Activated CD8-positive, alpha-beta memory T cell treated with anti-CD3 and anti-CD28 coated beads for 36 hours (primary cell): ENCODE results near the gene THOC3. TPM values are rescaled to one million over a fixed set of nuclear protein-coding genes. Genes with fewer than 3 reads are reported as not detected.
"Not testable (repeated sequence)": the region's sequence is repeated elsewhere in the genome, so short reads cannot be mapped to it uniquely, and the experiment has no call there.

ENCODE experiments used
- CTCF ChIA-PET: fragments of 350-600 bp; sonication (Branson Sonifier 250); formaldehyde crosslinking; loops from one replicate; lab custom pipeline; 2021; ENCODE audit warnings: antibody characterized with exemption; lab: Charles Lee
- POLR2A ChIA-PET: fragments of 350-600 bp; sonication (Branson Sonifier 250); formaldehyde crosslinking; loops from one replicate; lab custom pipeline; 2021; ENCODE audit warnings: antibody characterized with exemption; lab: Charles Lee
- total RNA-seq, 2 experiments: library from RNA; stranded (reverse); gene quantifications; one replicate each; pipeline ENCODE4 v1.2.3, GENCODE V29; 2021

THOC3 gene
- total RNA-seq, 2 experiments from 2014 or later = 67.1 to 67.5 TPM

DNA sequence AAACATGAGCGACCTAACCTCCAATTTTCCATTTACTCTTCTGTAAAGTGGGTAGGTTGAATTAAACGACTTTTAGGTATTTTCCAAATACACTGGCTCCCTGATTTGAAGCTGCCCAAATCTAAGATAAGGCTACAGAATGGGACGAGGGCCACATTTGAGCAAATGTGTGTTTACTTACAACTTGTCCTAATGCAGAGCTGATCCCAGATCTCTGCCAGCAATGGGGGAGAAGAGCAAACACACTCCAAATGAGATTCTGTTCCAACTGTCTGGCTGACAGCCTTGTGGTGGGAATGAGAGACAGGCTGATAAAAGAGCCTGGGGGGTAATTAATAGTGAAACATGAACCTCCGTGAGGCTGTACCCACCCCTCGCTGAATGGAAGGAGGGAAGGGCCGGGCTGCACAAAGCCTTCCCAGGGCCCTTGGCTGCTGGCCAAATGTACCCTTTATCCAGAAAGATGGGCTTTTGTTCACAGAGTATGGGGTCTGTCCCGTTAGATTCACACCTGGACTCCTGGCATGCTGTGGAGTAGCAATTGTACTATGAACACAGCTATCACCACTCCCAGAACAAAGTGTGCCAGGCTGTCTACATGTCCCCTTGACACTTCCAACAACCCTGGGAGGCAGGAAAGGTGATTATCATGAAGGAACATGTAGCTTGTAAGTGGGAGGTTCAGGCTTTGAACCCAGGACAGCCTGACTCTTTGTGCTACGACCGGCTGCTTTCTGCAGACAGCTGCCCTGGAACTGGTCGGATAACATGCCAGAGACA, 19.6 kb downstream of the THOC3 start:
- CTCF ChIA-PET = not testable (repeated sequence)

DNA sequence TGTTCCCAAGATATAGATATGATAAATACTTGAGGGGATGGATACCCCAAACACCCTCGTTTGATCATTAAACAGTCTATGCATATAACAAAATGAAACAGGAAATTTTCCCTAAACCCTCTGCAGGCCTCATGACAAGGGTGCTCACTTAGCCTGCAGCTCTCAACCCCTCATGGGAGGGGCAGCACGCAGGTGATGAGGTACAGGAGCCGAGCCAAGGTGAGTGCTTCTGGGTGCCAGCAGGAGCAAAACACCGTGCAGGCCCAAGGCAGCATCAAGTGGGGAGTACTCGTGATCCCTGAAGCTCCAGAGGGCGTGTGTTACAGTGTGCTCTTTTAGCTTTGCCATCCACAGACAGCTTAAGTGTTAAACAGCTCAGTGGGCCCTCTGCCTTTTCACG, 24.9 kb downstream of the THOC3 start:
- CTCF ChIA-PET, POLR2A ChIA-PET: not testable (repeated sequence)

More for the DNA sequence above, 19.6 kb downstream of the THOC3 start:
- POLR2A ChIA-PET = not testable (repeated sequence)

DNA sequence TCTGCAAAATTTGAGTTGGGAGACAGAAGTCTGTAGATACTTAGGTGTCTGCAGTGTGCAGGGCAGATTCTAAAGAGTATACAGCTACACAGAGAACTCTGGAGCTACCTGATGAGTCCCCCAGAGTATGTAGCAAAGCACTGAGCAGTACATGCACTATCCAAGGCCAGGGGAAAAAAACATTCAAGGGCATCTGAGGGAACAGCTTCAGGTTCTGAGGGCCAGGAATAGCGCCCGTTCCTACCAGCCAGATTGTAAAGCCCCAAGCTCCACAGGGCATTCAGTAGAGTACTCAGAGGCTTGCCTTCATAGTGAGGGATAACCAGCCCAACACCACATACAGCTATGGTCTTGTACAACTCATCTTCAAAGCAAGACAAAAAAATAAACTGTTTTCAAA, 27.5 kb downstream of the THOC3 start:
- CTCF ChIA-PET, POLR2A ChIA-PET: not testable (repeated sequence)

DNA sequence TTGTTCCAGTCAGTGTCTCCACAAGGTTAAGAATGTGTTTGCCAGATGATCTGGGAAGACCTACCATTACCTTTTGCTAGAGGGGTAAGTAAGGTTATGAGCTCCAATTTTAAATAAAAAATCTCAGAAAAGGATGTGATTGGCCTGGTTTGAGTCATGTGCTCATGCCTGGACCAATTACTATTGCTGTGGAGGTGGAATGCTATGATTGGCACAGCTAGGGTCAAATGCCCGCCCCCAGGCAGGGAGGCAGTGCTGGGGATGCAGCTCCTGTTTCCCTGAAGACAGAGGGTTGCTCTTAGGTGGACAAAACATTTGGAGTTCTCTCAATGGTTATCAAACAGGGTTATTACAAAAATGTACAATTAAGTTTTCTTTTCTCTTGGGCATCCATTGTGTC, 29.6 kb downstream of the THOC3 start:
- CTCF ChIA-PET, POLR2A ChIA-PET: not testable (repeated sequence)

DNA sequence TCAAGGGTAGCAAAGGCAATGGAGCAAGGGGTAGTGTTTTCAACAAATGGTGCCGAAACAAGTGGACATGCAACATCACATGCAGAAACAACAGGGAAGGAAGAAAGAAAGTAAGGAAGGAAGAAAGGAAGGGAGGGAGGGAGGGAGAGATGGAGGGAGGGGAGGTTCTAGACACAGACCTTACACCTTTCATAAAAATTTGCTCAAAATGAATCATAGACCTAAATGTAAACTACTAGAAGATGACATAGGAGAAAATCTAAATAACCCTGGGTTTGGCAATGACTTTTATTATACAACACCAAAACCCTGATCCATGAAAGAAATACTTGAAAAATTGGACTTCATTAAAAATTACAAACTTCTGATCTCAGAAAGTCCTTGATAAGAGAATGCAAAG, 39.4 kb downstream of the THOC3 start:
- CTCF ChIA-PET, POLR2A ChIA-PET: not testable (repeated sequence)

DNA sequence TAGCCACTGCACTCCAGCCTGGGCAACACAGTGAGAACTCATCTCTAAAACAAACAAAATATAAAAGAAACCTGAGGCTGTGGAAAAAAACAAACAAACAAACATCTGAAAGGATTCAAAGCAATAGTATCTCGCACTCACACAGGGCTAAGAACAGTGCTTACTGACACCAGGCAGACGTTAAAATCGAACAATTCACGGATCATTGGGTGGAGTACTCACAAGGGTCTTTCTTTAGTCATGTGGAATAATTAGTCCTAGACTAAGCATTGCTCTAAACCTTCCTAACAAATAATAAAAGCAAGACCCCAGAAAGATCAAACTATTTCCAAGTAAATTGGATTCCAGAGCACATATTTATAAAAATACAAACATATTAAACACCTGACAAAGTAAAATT, 43.0 kb downstream of the THOC3 start:
- POLR2A ChIA-PET, CTCF ChIA-PET: not testable (repeated sequence)

DNA sequence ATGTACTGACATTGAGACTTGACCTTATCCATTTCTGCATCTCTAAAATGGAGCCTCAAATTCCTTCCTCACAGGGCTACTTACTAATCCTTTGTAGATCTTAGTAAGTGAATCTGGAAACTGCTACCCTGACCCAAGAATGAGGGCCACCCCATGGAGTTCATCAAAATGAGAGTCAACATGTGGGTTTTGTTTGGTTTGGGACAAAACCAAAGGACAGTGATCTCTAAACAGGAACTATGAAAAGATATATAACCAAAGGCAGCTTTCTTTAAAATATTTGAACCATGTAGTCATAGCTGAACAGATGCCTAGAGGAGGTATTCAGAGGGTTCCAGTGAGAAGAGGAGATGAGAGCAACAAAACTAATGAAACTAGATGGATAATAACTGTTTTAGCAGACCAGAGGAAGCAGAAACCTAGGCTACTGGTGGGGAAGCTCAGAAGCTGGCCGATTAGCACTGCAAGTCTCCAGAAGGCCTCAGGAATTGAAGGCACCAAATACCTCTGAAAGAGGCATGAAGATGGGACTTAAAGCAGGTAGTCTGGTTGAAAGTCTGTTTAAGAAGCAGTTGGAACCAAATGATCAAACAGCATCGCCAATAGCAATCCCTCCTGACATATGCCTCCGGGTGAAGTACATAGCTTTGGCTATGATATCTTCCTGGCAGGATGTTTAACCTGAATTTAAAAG, 45.8 kb downstream of the THOC3 start:
- ChIA-PET POLR2A (no interaction called here), CTCF (no interaction called here)

DNA sequence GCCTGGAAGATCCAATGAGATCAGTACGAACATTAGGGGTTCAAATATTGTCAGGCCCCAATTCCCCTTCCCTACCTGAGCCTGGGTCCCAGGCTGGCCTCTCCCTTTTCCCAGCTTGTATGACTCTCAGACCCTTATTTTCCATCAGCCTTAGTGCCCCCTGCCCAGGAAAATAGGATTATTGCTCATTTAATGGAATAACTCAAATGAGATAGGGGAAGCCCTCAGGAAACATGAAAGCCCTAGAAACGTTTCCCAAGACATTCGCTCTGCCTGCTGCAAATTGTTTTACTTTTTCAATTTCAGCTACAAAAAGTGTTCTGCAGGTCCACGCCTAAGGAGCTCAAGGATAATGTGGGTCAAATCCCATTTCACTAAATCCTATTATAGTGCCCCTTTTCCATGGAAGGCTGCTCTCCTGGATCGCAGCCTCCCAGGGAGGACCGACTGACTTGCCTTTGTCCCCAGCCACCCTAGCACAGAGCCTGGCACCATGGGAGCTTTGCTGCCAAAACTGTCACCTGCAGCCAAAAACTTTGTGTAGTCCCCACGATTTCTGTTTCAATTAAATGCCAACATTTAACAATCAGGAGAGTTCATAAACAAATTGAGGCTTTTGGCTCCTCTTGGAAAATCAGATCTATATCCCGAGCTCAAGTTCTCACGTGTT, 46.9 kb downstream of the THOC3 start:
- ChIA-PET CTCF (no interaction called here), POLR2A (no interaction called here)

DNA sequence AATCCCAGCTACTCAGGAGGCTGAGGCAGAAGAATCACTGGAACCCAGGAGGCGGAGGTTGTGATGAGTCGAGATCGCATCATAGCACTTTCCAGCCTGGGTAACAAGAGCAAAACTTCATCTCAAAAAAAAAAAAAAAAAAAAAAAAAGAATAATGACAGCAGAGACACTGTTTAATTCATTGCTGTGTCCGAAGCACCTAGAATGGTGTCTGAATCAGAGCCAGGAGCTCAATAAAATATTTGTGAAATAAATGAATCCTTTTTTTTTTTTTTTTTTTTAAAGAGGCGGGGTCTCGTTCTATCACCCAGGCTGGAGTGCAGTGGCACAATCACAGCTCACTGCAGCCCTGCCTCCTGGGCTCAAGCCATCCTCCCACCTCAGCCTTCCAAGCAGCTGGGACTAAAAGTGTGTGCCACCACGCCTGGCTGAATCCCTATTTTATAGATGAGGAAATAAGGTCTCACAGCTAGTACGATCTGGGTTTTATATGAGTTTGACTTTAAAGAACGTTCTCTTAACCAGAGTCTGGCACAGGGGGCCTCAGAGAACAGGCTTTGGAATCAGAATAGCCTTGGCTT, 47.8 kb downstream of the THOC3 start:
- CTCF ChIA-PET = no interaction called here
- POLR2A ChIA-PET = interaction anchor here (0.6 kb wide), 1 partner anchor 146 kb away, joined by 3 read pairs; no protein-coding TSS in a partner anchor

DNA sequence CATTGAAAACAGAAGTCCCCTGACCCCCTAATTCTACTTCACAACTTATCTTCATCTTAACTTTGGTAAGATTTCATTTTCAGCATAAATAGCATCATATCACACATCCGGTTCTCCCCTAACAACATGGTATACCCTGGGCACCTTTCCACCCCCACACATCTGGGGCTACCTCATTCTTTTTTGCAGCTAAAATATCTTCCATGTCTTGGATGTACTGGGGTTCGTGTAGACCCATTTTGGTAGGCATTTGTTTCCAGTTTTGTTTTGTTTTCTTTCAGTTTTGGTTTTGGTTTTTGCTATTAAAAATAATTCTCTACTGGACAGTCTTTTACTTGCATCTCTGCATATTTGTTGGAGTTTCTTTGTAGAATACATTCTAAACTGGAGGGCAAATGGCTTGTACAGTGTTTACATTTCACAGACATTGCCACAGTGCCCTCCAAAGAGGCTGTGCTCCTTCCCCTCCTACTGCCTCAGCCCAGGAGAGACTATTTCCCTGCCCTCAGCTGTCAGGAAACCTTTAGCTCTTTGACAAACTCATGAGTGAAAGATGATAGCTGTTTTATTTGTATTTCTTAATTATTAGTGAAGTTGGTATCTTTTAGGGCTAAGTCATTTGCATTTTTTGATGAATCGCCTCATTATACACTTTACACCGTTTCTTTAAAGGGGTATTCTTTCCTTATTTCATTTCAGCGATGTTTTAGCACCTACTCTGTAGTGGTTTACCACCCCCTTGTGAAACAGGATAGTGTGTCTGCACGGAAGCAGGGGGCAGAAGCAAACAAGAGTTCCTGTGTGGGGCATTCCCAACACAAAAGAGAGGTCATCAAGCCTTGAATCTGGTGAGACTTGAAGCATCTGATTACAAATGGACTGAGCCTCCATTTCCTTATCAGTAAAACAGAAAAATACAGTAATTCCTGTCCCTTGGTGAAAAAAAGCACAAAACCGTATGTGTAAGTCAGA, 52.8 kb downstream of the THOC3 start:
- CTCF ChIA-PET = not testable (repeated sequence)

DNA sequence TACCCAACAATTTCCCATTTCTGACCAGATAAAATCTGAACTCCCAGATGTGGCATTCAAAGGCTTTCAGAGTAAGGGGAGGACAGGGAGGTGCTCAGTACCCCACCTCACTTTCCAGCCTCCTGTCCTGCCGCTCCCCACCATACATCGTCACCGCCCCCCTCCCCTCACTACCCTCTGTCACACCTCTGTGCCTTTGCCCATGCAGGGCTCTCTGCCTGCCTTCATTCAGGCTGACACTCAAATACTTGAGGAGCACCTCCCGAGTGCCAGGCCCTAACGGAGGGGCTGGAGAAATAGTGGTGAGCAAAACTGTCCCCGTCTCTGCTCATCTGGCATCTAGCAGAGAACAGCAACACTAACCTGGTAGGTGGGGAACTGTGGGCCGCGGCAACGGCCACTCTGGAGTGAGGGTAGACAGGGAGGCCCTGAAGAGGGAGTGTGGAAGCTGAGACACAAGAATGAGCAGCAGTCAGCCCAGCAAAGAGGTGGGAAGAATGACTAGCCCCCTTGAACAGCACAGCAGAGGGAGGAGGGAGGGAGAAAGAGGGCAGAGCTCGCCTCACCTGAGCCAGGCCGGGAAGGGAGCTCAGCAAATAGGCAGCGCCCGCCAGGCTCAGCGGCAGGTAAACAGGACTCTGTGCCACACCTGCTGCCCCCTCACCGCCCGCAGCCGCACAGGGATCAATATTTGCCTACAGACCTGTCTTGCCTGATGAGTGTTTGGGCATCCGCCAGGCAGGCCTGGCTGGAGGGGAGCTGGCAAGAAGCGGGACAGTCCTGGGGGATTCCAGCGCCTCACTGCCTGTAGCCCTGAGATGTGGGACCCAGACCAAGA, 54.1 kb downstream of the THOC3 start:
- CTCF ChIA-PET, POLR2A ChIA-PET: not testable (repeated sequence)

More for the DNA sequence above, 52.8 kb downstream of the THOC3 start:
- POLR2A ChIA-PET = not testable (repeated sequence)

DNA sequence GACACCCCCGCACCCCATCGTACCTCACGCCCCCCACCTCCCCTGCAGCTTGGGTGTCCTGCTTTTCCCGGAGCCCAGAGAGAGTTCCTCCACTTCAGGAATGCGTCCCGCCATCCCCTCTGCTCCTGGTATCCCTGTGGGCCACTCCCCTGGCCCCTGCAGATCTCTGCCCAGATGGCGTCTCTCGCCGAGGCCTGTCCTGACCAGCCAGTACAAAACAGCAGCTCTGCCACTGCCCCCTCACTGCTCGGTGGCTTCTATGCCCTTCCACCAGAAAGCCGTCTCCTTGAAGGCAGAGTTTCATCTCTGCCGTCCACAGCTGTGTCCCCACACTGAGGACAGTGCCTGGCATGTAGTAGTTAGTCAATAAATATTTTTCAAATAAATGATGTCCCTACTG, 58.0 kb downstream of the THOC3 start:
- POLR2A ChIA-PET, CTCF ChIA-PET: not testable (repeated sequence)

Other genes starting within 250 kb of the THOC3 start
- gene CPLX2, start 96.7 kb downstream of the THOC3 start, total RNA-seq = not detected